Measurements from ENCODE around the gene PTPN14.

PTPN14 gene

DNA sequence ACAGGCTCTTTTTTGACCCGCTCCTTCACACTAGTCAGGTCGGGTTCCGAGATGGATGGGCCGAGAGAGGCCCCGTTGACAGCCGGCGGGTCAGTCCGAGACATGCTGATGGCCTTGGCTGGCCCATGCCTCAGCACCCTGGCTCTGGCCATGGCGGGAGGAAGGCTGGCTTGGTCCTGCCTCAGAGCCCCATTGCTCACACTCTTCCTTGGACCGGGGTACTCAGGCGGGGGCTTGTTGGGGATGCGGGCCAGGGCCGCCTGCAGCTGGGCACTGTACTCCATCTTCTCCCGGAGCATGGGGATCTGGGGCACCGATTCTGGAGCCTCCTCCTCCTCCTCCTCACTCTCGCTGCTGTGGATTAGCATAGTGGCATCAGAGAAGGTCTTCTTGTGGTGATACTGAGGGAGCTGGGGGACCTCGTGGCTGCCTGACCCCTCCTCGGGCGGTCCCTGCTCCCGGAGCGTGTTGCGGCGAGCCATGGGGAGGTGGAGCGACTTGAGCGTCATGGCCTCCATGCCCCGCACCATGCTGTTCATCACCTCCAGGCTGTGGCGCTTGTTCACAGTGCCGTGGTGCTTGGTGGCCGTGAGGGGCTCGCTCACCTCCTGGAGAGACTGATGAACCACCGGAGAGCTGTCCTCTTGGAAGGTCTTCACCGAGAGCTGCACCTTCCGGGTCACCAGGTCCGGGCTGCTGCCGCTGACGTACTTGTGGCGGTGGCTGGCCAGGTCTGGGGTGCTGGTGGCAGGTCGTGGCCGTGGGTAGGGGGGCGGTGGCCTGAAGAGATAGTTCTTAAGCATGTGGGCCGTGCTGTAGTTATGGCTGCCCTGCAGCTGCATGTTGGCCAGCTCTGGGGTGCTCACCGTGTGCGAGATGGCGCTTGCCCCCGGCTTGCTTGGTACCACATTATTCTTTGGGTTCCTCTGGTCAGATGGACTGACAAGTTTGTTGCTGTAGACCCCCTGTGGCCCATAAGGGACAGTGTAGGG lies 167.7 kb downstream of the PTPN14 start:
- DNase-seq (ENCODE audit: low read depth), result no peak
- H3K4me3 ChIP-seq (ENCODE audit: low read depth, low read length), result no peak overlapping the region
- TF ChIP-seq, protein P1, sequence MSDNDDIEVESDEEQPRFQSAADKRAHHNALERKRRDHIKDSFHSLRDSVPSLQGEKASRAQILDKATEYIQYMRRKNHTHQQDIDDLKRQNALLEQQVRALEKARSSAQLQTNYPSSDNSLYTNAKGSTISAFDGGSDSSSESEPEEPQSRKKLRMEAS (IDR thresholded peaks at IDR 0.05; ENCODE audit: low read depth, low read length), result no peak
- no peak for TF ChIP-seq CTCF (IDR thresholded peaks at IDR 0.05; ENCODE audit: low read depth, low read length)
- no peak for TF ChIP-seq MYC (IDR thresholded peaks at IDR 0.05; ENCODE audit: low read depth, low read length)
- TF ChIP-seq POLR2A (IDR thresholded peaks at IDR 0.05; ENCODE audit: extremely low read depth, insufficient read length), result no peak

DNA sequence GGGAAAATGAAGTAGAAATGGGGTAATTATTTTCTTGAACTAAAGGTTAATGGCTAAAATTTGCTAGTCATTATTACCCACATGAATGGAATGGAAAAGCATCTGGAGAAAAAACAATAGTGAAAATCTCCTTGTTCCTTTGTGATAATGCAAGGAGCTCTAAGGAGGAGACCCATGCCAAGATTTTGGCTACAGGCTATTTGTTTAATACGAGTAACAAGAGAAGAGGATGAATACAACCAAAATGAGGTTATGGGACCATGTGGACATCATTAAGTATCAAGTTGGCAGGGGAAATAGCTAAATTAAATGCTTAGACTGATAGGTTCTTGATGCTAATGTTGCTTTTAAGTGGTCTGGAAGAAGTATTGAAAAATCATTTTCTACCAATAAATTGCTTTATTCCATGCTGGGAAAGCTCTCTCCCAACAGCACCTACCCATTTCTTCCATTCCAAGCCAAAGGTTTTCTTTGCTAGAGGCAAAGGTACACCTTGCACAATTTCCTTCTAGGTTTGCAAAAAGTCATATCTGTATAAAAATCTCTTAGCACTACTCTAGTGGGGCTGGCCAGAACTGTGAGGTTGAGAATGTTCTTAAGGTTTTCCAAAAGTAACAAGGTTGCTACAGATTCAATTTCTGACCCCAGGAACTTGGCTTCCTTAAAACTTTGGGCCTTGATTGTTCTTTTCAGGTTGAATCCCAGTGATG lies 170.3 kb downstream of the PTPN14 start:
- no peak for DNase-seq (ENCODE audit: low read depth)

DNA sequence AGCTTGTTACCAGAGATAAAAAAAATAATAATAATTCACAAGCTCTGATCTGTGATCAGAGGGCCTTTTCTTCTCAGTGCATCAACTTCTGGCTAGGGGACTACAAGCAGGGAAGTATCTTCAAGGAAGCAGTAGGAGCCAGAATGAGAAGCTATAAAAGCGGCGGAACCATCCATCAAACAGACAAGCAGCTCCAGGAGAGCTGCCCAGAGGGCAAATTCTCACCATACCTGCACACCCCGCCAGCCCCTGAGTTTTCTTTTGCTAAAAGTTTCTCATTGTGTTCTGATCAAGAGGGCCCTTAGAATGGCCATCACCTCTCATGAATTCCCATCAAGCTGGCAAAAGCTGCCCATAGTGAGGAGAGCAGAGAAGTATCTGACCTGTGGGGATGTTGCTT lies 171.0 kb downstream of the PTPN14 start:
- TF ChIP-seq CTCF (IDR thresholded peaks at IDR 0.05; ENCODE audit: low read depth, low read length), result no peak
- TF ChIP-seq MYC (IDR thresholded peaks at IDR 0.05; ENCODE audit: low read depth, low read length), result no peak
- TF ChIP-seq, protein P1 (IDR thresholded peaks at IDR 0.05; ENCODE audit: low read depth, low read length), result no peak
- TF ChIP-seq POLR2A (IDR thresholded peaks at IDR 0.05; ENCODE audit: extremely low read depth, insufficient read length), result no peak
- no peak overlapping the region for H3K4me3 ChIP-seq (ENCODE audit: low read depth, low read length)
- DNase-seq (ENCODE audit: low read depth), result no peak

More for the DNA sequence above, 170.3 kb downstream of the PTPN14 start:
- no peak overlapping the region for H3K4me3 ChIP-seq (ENCODE audit: low read depth, low read length)
- TF ChIP-seq MYC (IDR thresholded peaks at IDR 0.05; ENCODE audit: low read depth, low read length) (no peak), CTCF (IDR thresholded peaks at IDR 0.05; ENCODE audit: low read depth, low read length) (no peak), POLR2A (IDR thresholded peaks at IDR 0.05; ENCODE audit: extremely low read depth, insufficient read length) (no peak)
- TF ChIP-seq, protein P1 (IDR thresholded peaks at IDR 0.05; ENCODE audit: low read depth, low read length), result no peak

GRCh38 chr1:214379236-214379970 lies 172.0 kb downstream of the PTPN14 start:
- no peak for DNase-seq (ENCODE audit: low read depth)

More at GRCh38 chr1:214379236-214379970, 172.0 kb downstream of the PTPN14 start:
- no peak overlapping the region for H3K4me3 ChIP-seq (ENCODE audit: low read depth, low read length)
- TF ChIP-seq, protein P1 (IDR thresholded peaks at IDR 0.05; ENCODE audit: low read depth, low read length), result no peak
- TF ChIP-seq MYC (IDR thresholded peaks at IDR 0.05; ENCODE audit: low read depth, low read length) (no peak), POLR2A (IDR thresholded peaks at IDR 0.05; ENCODE audit: extremely low read depth, insufficient read length) (no peak), CTCF (IDR thresholded peaks at IDR 0.05; ENCODE audit: low read depth, low read length) (no peak)

All from NB4 (cell line).